HCT116 (cell line): Measurements from ENCODE around the gene BATF2.

Experiments used
- EZH2 ChIP-seq: fragments of 200-600 bp; sonication (generic); IDR thresholded peaks from 2 replicates; pipeline ENCODE4 v1.6.1; 2017; ENCODE audit warnings: antibody characterized with exemption, mixed run types
- EZH2phosphoT487 ChIP-seq: fragments of 200-600 bp; IDR thresholded peaks from 2 replicates; pipeline ENCODE4 v1.6.1; 2018; ENCODE audit warnings: antibody characterized with exemption, borderline replicate concordance
- JUND ChIP-seq: IDR thresholded peaks from 2 replicates; pipeline ENCODE4 v1.6.1; 2012
- POLR2A ChIP-seq: IDR thresholded peaks from 2 replicates; pipeline ENCODE4 v1.7.0; 2011; ENCODE audit warnings: borderline replicate concordance; ENCODE audit not compliant: insufficient read depth, insufficient read length; ENCODE audit errors: extremely low read depth
- POLR2AphosphoS5 ChIP-seq: IDR thresholded peaks from 2 replicates; pipeline ENCODE4 v1.6.1; 2011; ENCODE audit warnings: mild to moderate bottlenecking, low read depth, low read length, moderate library complexity
- RAD21 ChIP-seq: IDR thresholded peaks from 2 replicates; pipeline ENCODE4 v1.6.1; 2012; ENCODE audit warnings: low read depth, mild to moderate bottlenecking
- SIN3A ChIP-seq: IDR thresholded peaks from 2 replicates; pipeline ENCODE4 v1.6.1; 2012; ENCODE audit warnings: low read depth
- SP1 ChIP-seq: IDR thresholded peaks from 2 replicates; pipeline ENCODE4 v1.6.1; 2012; ENCODE audit warnings: low read depth
- YY1 ChIP-seq: IDR thresholded peaks from 2 replicates; pipeline ENCODE4 v1.6.1; 2011; ENCODE audit warnings: low read length, low read depth, moderate library complexity, mild to moderate bottlenecking; ENCODE audit not compliant: insufficient replicate concordance; ENCODE audit errors: extremely low read depth
- TF ChIP-seq, protein P1 (sequence below), 3 experiments: fragments of 200-600 bp in 1 of 3; sonication (generic) in 1 of 3; IDR thresholded peaks in 2 of 3; conservative IDR thresholded peaks in 1 of 3; 2 replicates each; pipeline ENCODE4 v1.5.1; 2012 to 2017; ENCODE audit warnings: low read depth in 2 of 3, low read length in 2 of 3, antibody characterized with exemption in 1 of 3, borderline replicate concordance in 1 of 3, control low read depth in 1 of 3, mild to moderate bottlenecking in 1 of 3, mixed read lengths in 1 of 3, mixed run types in 1 of 3, moderate library complexity in 1 of 3; ENCODE audit not compliant: insufficient read depth in 1 of 3
- TF ChIP-seq, protein P2 (sequence below): IDR thresholded peaks from 2 replicates; pipeline ENCODE4 v1.6.1; 2011; ENCODE audit warnings: mild to moderate bottlenecking, low read length, moderate library complexity; ENCODE audit not compliant: insufficient replicate concordance; ENCODE audit errors: extremely low read depth
- TF ChIP-seq, protein P3 (sequence below): IDR thresholded peaks from 2 replicates; pipeline ENCODE4 v1.6.1; 2012; ENCODE audit warnings: low read depth

DNA sequence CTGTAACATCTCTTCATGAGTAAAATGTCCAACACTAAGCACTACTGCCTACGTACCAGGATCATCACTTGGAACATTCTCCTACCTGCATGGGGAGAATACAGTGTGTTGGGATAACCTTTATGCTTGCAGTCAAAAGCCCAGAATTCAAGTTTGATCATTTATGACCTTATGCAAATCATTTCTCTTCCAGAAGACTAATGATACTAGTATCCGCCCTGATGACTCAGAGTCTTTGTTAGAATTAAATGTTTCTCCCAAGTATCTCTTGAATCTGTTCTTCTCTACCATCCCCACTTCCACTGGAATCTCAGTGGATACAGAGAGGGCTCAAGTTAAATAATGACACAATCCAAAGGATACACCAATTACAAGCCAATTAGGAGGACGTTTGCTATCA lies 37.3 kb downstream of the BATF2 start:
- TF ChIP-seq RAD21 (no peak), POLR2AphosphoS5 (no peak), JUND (no peak), POLR2A (no peak), EZH2 (no peak), EZH2phosphoT487 (no peak), SIN3A (no peak), YY1 (no peak), SP1 (no peak)
- TF ChIP-seq, protein P1, sequence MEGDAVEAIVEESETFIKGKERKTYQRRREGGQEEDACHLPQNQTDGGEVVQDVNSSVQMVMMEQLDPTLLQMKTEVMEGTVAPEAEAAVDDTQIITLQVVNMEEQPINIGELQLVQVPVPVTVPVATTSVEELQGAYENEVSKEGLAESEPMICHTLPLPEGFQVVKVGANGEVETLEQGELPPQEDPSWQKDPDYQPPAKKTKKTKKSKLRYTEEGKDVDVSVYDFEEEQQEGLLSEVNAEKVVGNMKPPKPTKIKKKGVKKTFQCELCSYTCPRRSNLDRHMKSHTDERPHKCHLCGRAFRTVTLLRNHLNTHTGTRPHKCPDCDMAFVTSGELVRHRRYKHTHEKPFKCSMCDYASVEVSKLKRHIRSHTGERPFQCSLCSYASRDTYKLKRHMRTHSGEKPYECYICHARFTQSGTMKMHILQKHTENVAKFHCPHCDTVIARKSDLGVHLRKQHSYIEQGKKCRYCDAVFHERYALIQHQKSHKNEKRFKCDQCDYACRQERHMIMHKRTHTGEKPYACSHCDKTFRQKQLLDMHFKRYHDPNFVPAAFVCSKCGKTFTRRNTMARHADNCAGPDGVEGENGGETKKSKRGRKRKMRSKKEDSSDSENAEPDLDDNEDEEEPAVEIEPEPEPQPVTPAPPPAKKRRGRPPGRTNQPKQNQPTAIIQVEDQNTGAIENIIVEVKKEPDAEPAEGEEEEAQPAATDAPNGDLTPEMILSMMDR (IDR thresholded peaks at IDR 0.05 in 2 of 3, conservative IDR thresholded peaks at IDR 0.05 in 1 of 3; ENCODE audit: borderline replicate concordance in 1 of 3, insufficient read depth in 1 of 3, low read depth in 2 of 3, low read length in 2 of 3), result no peak
- TF ChIP-seq, protein P2, sequence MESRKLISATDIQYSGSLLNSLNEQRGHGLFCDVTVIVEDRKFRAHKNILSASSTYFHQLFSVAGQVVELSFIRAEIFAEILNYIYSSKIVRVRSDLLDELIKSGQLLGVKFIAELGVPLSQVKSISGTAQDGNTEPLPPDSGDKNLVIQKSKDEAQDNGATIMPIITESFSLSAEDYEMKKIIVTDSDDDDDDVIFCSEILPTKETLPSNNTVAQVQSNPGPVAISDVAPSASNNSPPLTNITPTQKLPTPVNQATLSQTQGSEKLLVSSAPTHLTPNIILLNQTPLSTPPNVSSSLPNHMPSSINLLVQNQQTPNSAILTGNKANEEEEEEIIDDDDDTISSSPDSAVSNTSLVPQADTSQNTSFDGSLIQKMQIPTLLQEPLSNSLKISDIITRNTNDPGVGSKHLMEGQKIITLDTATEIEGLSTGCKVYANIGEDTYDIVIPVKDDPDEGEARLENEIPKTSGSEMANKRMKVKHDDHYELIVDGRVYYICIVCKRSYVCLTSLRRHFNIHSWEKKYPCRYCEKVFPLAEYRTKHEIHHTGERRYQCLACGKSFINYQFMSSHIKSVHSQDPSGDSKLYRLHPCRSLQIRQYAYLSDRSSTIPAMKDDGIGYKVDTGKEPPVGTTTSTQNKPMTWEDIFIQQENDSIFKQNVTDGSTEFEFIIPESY, result no peak
- TF ChIP-seq, protein P3, sequence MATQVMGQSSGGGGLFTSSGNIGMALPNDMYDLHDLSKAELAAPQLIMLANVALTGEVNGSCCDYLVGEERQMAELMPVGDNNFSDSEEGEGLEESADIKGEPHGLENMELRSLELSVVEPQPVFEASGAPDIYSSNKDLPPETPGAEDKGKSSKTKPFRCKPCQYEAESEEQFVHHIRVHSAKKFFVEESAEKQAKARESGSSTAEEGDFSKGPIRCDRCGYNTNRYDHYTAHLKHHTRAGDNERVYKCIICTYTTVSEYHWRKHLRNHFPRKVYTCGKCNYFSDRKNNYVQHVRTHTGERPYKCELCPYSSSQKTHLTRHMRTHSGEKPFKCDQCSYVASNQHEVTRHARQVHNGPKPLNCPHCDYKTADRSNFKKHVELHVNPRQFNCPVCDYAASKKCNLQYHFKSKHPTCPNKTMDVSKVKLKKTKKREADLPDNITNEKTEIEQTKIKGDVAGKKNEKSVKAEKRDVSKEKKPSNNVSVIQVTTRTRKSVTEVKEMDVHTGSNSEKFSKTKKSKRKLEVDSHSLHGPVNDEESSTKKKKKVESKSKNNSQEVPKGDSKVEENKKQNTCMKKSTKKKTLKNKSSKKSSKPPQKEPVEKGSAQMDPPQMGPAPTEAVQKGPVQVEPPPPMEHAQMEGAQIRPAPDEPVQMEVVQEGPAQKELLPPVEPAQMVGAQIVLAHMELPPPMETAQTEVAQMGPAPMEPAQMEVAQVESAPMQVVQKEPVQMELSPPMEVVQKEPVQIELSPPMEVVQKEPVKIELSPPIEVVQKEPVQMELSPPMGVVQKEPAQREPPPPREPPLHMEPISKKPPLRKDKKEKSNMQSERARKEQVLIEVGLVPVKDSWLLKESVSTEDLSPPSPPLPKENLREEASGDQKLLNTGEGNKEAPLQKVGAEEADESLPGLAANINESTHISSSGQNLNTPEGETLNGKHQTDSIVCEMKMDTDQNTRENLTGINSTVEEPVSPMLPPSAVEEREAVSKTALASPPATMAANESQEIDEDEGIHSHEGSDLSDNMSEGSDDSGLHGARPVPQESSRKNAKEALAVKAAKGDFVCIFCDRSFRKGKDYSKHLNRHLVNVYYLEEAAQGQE, result no peak
